ENCODE measurements around the gene LRBA.

GRCh38 chr4:150816491-150816890 lies 198.6 kb downstream of the LRBA start:
- TF ChIP-seq POLR2AphosphoS5 (IDR thresholded peaks at IDR 0.05; ENCODE audit: low read depth, low read length) = no peak
- no peak for TF ChIP-seq POLR2A (IDR thresholded peaks at IDR 0.05; ENCODE audit: low read depth, low read length)
- no peak for TF ChIP-seq TAF1 (IDR thresholded peaks at IDR 0.05; ENCODE audit: low read depth, low read length)

Data from GM12891 (cell line).